Activated CD4-positive, CD25-positive, alpha-beta regulatory T cell treated with anti-CD3 and anti-CD28 coated beads, Interleukin-2, amount 50 U/mL, for 16 hours (primary cell): Measurements from ENCODE around the gene TYW1B.
"Not testable (repeated sequence)": the region's sequence is repeated elsewhere in the genome, so short reads cannot be mapped to it uniquely, and the experiment has no call there.

Experiments
- DNase-seq: peaks from one replicate; pipeline ENCODE4 v3.0.0-alpha.2; 2020; ENCODE audit warnings: low read depth, low spot score

The TYW1B gene

DNA sequence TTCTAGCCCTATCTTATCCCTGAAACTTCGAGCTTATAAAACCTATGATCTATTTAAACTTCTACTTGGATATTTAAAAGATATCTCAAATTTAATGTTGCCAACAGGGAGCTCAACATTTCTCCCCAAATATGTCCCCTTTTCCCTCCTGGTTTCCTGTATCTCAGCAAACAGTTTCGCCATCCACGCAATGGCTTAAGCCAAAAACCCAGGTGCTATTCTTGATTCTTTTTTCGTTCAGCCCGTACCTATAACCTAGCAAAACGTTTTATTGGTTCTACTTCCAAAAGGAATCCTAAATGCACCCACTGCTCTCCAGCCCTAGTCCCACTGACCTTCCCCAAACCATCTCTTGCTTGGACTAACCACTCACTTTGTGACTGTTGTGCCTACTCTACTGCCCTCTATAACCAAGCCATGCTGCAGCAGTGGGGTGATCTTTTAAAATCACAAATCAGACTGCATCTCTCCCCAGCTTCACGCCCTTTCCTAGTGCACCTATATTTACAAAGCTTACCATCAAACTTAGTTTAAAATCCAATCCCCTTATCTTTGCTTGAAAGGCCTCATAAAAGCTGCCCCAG, 201.5 kb downstream of the TYW1B start:
- not testable (repeated sequence) for DNase-seq

DNA sequence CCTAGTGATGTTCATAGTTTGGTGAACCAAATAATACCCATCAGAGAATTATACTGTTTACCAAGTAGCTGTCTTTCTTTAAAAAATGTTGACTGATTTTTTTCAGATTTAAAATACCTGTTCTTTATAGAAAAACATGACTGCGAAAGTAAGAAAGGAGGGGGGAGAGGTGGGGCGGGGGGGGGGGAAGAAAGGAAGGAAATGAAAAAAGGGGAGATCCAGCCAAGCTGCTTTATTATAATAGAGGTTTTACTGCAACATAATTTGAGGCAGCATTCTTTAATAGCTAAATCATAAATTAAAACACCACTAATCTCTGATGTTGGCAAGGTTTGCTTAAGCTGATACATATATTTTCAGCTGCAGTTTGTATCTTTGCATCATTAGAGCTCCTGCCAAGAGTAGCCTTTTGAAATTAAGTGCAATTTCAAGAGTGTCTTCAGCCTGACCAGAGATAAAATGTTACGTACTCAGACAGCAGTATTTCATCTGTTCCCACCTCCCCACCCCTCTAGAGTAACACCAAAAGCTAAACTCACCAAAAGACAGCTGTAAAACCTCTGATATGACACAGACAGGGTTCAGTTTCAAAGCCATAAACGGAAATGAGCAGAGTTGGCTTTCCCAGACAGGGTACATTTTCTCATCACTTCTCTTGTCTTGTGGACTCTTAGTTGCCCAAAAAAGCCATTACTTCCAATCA, 202.1 kb downstream of the TYW1B start:
- DNase-seq = not testable (repeated sequence)

DNA sequence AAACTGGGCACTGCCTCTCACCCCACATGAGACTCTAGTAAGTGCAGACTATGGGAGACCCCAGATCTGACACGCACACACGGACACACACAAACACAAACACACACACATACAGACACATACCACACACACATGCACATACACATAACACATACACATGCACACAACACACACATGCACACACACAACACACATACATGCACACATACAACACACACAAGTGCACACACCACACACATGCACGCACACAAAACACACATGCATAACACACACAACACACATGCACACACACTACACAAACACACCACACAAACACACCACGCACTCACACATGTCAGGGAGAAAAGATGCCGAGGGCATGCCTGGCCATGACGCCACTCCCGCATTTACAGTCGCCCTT, 205.5 kb downstream of the TYW1B start:
- DNase-seq = no peak

- DNase-seq = not testable (repeated sequence)
Observed at GRCh38 chr7:72621761-72622187, 206.2 kb downstream of the TYW1B start.

- not testable (repeated sequence) for DNase-seq
Observed at GRCh38 chr7:72620923-72621322, 207.1 kb downstream of the TYW1B start.

- not testable (repeated sequence) for DNase-seq
Observed at GRCh38 chr7:72618435-72619180, 209.4 kb downstream of the TYW1B start.

DNA sequence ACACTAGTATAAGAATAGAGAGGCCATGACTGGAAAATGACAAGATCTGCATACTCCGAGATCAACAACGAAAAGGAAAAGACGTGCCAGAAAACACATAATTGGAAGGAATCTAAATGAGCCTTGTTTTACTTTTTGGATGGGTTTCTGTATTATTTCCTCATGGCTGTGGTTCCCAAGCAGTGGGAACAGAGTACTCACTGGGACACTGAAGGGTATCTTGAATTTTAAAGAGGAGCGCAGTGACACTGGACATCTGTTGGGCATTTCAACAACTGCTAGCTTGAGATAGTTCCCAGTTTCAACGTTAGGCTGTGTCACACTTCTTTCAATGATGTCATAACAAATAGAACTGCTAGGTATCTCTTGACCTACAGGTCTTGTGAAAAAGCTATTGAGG, 218.2 kb downstream of the TYW1B start:
- not testable (repeated sequence) for DNase-seq

DNA sequence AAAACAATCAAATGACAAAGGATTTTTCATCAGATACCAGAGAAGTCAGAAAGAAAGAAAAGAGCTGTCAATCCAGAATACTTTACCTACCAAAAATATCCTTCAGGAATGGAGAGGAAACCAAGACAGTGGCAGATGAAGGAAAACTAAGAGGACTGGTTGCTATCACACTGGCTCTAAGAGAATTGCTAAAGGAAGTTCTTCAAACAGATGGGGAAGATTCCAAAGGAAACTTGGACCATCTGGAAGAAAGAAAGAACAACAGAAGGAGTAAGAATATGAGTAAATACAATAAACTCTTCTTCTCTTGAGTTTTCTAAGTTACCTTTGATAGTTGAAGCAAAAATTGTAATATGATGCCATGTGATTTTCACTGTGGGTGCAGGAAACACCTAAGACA, 220.0 kb downstream of the TYW1B start:
- not testable (repeated sequence) for DNase-seq

DNA sequence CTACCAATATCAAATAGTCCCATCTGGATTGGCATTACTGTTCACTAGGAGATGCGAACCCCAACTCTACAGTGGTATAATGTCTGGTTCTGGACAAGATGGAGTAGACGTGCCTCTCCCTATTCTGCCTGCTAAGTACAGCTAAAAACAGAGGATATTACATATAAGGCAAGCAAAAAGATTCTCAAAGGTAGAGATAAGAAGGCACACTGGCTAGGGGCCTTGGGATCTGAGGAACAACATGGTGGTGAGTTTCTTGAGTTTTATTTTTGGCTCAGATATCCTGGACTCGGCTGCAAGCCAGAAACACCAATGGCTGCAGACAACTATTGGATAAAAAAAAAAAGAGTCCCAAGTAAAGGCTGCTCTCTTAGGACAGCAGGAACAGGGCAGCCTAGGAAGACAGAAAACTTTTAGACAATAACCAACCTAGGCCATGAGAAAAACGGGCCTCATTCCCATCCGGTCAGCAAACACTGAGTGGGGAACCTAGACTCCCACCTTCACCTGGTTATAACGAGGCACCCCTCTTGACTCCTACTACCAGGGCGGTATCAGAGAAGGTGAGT, 222.1 kb downstream of the TYW1B start:
- DNase-seq = not testable (repeated sequence)

DNA sequence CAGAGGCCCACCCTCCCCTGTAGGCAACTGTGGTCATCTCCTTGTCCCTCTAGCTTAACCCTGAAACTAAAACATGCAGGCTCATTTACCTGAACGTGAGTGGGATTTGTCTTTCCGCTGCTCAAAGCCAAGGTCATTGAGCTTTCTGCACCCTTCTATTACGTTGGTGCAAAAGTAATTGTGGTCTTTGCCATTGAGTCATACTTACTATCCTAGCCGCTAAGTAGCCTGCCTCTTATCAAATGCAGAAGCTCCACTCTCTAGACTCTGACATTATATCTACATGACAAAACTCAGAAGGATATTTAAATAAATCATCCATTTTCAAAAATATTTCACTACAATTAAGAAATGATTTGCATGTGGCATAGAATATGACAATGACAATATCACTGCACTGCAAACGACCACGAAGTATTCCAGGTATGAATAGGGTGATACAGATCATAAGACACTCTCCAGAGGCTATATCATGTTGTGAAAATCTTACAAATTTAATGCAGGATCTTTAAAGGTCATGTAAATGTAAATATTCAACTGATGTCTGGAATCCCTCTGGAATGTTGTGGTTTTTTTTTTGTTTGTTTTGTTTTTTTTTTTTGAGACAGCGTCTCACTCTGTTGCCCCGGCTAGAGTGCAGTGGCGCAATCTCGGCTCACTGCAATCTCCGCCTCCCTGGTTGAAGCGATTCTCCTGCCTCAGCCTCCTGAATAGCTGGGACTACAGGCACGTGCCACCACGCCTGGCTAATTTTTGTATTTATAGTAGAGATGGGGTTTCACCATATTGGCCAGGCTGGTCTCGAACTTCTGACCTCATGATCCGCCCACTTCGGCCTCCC, 223.0 kb downstream of the TYW1B start:
- DNase-seq = not testable (repeated sequence)

DNA sequence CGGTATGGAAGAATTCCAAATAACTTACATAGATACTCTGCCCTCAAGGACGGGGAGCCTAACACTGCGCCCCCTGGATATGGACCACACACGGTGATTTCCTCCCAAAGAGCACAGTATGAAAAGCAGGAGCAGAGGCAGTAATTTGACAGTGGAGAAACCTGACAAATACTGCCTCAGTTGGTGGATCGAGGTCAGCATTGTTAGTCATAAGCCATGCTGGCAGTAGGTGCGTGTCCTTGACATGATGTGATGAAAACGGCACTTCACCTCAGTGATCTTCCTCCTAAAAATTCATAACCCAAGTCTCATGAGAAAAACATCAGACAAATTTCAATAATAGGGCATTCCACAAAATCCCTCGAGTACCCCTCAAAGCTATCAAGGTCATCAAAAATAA, 224.5 kb downstream of the TYW1B start:
- not testable (repeated sequence) for DNase-seq

DNA sequence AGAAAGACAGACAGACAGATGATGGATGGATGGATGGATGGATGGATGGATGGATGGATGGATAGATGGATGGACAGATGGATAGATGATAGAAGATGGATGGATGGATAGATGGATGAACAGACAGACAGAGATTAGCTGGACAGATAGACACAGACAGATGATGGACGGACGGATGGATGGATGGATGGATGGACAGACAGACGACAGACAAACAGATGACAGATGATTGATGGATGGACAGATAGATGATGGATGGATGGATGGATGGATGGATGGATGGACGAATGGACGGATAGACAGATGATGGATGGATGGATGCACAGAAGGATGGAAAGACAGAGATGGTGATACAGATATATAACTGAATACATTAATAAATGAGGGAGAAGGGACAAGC, 224.9 kb downstream of the TYW1B start:
- DNase-seq = no peak

DNA sequence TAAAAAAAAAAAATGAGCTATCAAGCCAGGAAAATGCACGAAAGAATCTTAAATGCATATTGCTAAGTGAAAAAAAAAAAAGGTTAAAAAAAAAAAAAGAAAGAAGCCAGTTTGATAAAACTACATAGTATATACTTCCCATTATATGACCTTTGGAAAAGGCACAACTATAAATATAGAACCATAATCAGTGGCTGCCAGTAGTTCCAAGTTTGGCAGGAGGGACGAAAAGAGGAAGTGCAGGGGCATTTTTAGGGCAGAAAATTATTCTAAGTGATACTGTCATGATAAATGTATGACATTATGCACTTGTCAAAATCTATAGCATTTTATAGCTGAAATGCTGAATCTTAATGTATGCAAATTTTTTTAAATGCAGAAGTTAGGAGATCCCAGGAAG, 226.3 kb downstream of the TYW1B start:
- DNase-seq = not testable (repeated sequence)

DNA sequence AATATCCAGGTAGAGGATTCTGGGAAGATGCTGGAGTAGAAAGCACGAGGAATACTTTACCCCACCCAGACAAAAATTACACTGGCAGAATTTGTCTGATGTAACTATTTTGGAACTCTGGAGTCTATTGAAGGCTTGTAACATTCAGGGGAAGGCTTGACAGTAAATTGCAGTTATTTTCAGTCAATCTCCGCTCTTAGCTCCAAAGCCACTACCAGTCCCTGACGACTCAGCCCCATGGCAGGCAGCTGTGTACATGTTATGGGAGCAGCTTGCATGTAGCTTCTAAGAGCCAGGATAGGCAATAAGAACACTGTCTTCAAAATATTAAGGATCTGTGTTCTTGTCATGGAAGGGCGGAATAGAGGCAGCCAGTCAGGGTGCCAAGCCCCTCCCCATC, 238.0 kb downstream of the TYW1B start:
- not testable (repeated sequence) for DNase-seq

DNA sequence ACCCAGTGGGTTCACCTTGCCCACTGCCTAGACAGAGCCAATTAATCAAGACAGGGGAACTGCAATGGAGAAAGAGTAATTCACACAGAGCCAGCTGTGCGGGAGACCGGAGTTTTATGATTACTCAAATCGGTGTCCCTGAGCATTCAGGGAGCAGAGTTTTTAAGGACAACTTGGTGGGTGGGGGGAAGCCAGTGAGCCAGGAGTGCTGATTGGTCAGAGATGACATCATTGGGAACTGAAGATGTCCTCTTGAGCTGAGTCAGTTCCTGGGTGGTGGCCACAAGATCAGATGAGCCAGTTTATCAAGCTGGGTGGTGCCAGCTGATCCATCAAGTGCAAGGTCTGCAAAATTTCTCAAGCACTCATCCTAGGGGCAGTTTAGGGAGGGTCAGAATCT, 240.7 kb downstream of the TYW1B start:
- not testable (repeated sequence) for DNase-seq

- not testable (repeated sequence) for DNase-seq
Observed at GRCh38 chr7:72584576-72584975, 243.4 kb downstream of the TYW1B start.

DNA sequence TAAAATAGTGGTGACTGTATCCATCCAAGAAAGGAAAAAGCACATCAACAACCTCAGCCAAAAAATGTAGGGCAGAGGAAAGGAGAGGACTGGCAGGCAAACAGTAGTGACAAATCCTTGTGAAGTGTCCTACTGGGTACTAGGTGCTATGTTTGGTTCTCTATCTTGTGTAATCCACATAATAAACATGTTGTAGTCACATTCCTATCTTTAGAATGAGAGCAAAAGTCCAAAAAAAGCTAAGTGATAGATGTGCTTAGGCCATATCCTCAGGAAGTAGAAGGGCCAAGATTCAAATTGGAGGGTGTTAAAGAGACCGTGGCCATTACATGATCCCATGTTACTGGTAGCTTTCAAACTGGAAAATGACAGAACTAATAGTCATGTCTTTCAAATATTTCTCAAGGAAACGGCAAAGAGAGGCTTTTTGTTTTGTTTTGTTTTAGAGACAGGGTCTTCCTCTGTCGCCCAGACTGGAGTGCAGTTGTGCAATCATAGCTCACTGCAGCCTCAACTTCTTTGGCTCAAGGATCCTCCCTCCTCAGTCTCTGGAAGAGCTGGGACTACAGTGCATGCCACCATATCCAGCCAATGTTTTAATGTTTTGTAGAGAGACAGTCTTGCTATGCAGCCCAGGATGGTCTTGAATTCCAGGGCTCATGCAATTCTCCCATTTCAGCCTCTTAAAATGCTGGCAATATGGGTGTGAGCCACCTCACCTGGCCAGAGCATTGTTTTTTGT, 244.2 kb downstream of the TYW1B start:
- not testable (repeated sequence) for DNase-seq

DNA sequence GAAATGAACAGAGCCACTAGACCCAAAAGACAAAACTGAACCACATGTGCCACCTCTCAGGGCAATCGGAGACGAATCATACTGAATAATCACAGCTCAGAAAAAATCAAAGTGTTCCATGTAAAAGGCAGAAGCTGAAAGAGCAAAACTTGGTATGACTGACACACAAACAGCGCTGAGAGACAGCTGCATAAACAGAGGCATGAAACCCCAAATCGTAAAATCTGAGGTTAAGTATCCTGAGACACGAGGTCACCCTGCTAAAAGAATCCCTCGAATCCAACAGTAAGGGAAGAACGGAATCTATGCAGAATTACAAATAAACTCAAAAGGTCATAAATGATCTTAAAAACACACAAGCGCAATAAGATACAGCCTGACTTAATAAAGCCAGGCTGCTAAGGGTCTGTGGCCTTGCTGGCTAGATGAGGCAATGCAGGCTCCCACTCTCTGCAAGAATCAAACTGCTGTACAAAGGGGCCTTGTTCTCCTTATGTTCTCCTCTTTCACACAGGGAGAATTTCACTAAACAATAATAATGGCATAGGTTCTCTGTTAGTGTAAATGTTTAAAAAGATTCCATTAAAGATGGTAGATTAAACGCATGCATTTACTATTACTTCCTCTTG, 247.7 kb downstream of the TYW1B start:
- DNase-seq = not testable (repeated sequence)

DNA sequence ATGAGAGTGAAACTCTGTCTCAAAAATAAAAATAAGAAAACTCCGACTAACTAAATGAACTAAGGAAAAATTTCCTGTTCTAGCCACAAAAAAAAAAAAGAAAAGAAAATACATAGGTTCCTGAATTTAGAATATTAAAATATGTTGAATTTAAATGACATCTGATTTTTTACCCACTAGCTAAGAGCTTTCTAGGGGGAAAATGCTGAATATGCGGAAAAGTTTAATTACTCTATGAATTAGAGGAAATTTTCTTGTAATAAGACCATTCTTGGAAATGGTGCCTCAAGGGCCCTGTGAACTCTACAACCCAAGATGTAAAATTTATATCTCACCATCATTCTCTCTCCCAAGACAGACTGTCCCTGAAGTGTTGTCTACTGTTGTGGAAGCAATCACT, 250.9 kb downstream of the TYW1B start:
- no peak for DNase-seq

DNA sequence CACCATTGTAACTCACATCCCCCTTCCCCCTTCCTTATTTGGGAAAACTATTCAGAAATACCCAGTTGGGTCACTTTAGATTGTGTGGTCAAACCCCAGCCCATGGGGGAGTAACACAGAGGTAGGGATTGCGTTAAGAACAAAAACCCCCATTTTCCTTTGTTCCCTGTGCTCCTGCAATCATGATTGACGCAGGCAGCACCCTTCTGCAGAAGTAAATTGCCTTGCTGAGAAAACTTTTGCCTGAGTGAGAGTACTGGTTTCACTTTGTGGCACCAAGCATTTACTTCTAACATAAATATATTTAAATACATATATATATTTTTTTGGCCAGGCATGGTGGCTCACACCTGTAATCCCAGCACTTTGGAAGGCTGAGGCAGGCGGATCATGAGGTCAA, 266.0 kb downstream of the TYW1B start:
- not testable (repeated sequence) for DNase-seq
